H7 (cell line): ENCODE measurements around the gene WIPF3. TPM values are rescaled to one million over a fixed set of nuclear protein-coding genes. Genes with fewer than 3 reads are reported as not detected.

ENCODE experiments used
- DNase-seq: peaks from one replicate; pipeline ENCODE4 v3.0.0; 2012
- H3K27me3 ChIP-seq: 2 replicates; pipeline ENCODE4 v1.6.0; 2011; ENCODE audit warnings: mild to moderate bottlenecking, low read length; ENCODE audit not compliant: control insufficient read depth, insufficient read depth
- H3K36me3 ChIP-seq: replicated peaks from 2 replicates; pipeline ENCODE4 v1.5.1; 2011; ENCODE audit warnings: low read length; ENCODE audit not compliant: control insufficient read depth, insufficient read depth
- H3K4me3 ChIP-seq: 2 replicates; pipeline ENCODE4 v1.5.1; 2011; ENCODE audit warnings: low read depth, mild to moderate bottlenecking, control low read depth, low read length, moderate library complexity; ENCODE audit not compliant: insufficient read depth
- total RNA-seq: library from RNA; depleted of rRNA; stranded (reverse); fragments of >200 nt; shearing (Covaris generic); gene quantifications from 2 replicates; pipeline ENCODE4 v1.2.3, GENCODE V29; 2014

The WIPF3 gene
- total RNA-seq, 1 experiment from 2014 or later, result 1.4 TPM

DNA sequence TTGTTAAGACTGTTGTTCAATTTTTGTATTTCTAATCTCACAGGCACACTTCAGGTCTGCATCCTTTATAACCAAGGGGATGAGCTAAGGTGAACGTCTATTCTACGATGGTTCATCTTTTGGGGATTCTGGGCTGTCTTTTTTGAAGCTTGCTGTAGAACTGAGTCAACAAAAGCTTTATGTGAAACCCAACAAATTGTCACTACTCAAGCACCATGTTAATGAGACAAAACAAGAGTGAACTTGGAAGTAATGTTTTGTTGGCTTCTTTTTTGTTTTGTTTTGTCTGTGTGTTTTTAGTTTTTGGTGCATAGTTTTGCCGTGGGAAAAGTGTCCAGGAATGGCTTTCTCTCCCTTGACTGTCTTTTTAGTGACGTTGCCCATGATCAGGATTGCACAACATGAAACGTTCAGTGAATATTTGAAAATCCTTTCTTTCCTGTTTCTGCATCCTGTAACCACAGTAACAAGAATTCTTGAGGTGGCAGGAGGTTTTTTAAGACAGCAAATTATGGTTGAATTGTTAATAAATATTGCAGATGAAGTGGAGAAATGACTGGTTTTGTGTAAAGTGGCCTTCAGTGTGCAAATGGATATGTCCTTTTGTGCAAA, 65.6 kb downstream of the WIPF3 start:
- Histone ChIP-seq H3K36me3 (no peaks in the 10 kb centered on the region), H3K27me3 (no peaks in the 10 kb centered on the region), H3K4me3 (no peak overlapping the region)
- DNase-seq, result no peak

DNA sequence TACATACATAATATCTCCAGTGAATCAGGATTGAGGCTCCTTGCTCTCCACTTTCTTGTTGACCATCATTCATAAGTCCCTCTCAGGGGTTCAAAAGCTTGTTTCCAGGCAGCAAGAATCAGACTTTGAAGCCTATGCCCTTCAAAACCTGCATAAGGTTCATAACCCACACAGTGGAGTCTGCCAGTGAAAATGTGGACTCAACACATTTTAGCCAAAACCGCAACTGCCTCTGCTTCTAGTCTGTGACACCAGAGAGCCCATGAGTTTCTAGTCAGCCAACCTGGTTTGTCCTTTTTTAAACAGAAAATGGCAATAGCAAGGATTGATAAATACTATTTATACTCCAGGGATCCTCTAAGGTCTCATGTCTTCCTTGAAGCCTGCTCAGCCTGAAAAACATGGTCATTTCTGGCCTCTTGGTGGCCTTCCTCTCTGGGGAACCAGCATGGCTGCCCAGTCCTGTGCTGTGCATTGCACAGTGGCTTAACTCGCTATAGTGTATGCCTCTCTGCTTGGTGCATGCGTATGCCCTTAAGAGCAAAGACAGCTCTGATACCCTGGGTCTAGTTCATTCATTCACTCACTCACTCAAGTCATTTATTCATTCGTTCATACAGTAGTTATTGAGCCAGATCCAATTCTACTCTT, 67.5 kb downstream of the WIPF3 start:
- Histone ChIP-seq H3K36me3 (no peaks in the 10 kb centered on the region), H3K4me3 (no peak overlapping the region), H3K27me3 (no peaks in the 10 kb centered on the region)
- DNase-seq, result no peak

DNA sequence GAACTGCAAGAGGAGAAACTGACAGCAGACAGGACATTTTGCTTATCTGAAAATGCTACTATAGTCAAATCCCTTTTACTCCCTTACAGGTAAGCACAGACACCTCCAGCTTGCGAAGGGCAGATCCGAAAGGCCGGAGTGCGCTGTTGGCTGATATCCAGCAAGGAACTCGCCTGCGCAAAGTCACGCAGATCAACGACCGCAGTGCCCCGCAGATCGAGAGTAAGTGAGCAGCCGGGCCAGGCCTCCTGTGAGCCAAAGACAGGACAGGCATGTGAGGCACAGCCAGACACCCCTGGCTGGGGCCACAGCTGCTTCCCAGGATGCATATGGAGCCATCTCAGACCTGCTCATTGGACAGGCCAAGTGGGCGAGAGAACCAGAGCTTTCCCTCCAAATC, 69.4 kb downstream of the WIPF3 start:
- Histone ChIP-seq H3K36me3 (no peaks in the 10 kb centered on the region), H3K27me3 (no peaks in the 10 kb centered on the region), H3K4me3 (no peak overlapping the region)
- DNase-seq, result no peak

DNA sequence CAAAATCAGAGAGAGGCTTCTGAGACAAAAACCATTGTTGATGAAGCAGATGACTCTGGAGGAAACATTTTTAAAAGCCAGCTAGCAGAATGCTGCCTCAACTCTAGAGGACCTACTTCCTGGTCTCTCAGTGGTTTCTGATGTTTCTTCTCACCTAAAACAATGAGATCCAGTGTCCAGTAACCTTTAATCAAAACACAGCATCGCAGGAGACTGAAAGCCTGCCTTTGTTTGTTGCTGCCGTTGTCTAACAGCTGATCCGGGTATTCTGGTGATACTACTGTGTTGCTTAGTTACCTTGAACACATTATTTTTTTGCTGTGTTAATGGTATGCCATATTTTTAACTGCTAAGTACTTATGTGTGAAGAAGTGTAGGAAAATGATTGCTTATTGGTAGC, 70.9 kb downstream of the WIPF3 start:
- Histone ChIP-seq H3K27me3 (no peaks in the 10 kb centered on the region), H3K4me3 (no peak overlapping the region), H3K36me3 (no peaks in the 10 kb centered on the region)
- DNase-seq, result no peak

DNA sequence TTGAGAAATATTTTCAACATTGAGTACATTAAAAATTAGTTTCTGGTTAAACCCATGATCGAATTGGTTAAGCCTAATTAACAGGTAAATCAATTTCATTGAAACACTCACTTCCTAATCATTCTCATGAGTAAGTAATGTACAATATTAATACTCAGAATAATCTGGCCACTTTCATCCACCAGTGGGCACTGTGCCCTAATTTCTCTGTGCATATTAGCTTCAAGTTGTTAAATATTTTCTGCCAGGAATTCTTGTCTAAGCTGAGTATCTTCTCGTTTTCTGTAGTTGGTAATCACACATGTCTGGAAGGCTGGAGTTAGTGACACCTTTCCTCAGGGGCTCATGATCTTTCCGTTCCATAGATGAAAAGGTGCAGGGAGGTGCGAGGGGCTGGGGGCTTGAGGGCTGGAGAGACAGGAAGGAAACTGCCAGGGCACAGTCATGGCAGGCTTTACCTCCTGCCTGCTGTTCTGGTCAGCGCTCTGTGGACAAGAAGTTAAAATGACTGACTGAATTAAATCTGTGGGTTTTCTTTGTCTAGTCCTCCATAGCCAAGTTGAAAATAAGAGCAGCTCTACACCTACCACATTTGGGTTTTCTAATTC, 71.9 kb downstream of the WIPF3 start:
- Histone ChIP-seq H3K27me3 (no peaks in the 10 kb centered on the region), H3K4me3 (no peak overlapping the region), H3K36me3 (no peaks in the 10 kb centered on the region)
- no peak for DNase-seq

DNA sequence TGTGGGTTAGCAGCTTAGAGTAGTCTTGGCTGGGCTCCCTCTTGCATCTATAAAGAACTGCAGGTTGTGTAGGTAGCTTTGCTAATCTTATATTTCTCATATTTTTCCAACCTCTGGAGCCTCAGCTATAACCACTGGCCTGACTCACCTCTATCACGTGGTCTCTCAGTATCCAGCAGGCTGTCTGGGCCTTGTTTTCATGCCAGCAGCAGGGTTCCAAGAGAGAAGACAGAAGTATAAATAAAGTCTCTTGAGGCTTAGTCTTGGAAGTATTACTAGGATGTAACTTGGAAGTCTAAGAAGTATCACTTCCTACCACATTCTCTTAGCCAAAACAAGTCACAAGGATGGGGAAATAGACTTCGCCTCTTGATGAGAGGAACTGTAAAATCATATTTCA, 73.3 kb downstream of the WIPF3 start:
- H3K4me3 ChIP-seq, result no peak overlapping the region
- DNase-seq, result no peak
- no peaks in the 10 kb centered on the region for H3K36me3 ChIP-seq

DNA sequence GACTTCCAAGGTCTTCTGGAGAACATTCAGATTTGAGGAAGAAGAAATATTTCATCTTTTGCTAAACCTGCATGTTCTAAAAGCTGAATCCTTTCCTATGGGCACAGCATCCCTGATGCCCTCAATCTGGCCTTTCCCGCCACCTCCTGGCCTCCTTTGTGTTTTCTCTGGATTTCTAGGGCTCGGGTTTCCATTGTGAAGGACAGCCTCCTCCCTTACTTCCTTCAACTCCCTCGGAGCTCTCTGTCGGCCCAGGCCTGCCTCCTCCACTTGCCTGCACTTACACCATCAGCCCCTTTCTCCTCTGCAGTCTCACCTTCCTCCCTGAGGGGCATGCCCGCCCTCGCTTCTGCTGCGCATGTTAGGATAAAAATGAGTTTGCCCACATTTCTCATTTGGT, 75.4 kb downstream of the WIPF3 start:
- no peaks in the 10 kb centered on the region; the same call in 1 of the 2 replicates for H3K27me3 ChIP-seq
- no peak overlapping the region for H3K4me3 ChIP-seq
- no peaks in the 10 kb centered on the region for H3K36me3 ChIP-seq
- peak; percentile 76 for DNase-seq

More for the DNA sequence above, 73.3 kb downstream of the WIPF3 start:
- no peaks in the 10 kb centered on the region; the same call in 1 of the 2 replicates for H3K27me3 ChIP-seq

DNA sequence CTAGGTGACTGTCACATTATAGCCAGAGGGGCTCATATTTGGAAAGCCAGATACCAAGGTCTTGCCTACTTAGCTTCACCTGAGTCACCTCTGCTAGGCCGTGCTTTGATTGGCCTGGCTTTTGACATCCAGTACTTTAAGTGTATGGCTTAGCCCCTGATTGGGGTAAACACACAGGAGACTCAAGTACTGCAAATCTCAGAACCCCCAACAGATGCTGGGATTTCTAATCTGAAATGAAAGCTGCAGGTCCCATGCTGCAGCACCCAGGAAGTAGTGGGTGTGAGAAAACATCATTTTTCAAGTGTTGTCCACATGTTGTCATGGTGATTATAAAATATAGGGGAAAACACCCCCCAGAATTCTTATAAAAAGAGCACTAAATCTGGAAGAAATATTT, 76.2 kb downstream of the WIPF3 start:
- Histone ChIP-seq H3K36me3 (no peaks in the 10 kb centered on the region), H3K4me3 (no peak overlapping the region), H3K27me3 (no peaks in the 10 kb centered on the region; the same call in 1 of the 2 replicates)
- no peak for DNase-seq

DNA sequence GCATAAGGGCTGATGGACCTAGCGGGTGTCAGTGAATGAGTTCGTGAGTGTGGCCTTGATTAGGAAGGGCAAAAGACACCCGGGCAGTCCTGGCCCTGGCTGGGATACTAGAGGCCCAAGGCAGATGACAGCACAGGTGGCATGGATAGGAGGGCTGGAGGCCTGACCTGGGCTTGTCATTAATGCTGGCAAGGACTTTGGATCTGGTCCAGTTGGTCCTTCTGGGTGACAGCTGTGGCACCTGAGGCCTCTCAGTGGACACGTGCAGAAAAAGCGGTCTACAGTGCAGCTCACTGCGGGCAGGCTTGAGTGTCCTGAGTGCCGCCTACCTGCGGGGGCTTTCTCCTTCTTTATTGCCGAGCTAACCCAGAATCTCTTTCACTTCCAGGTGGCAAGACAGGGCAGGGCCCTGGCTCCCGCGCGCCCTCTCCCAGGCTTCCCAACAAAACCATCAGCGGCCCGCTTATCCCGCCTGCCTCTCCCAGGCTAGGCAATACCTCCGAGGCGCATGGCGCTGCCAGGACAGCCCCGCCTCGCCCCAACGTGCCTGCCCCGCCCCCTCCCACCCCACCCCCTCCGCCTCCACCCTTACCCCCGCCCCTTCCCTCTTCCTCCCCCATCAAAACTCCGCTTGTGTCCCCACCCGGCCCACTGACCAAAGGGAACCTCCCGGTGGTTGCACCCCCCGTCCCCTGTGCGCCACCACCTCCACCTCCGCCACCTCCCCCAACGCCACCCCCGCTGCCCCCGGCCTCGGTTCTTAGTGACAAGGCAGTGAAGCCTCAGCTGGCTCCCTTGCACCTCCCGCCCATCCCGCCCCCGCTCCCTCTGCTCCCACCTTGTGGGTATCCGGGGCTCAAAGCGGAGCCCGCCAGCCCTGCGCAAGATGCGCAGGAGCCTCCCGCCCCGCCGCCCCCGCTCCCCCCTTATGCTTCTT, 77.4 kb downstream of the WIPF3 start:
- Histone ChIP-seq H3K27me3 (no peaks in the 10 kb centered on the region; the same call in 1 of the 2 replicates), H3K36me3 (no peaks in the 10 kb centered on the region), H3K4me3 (peak overlapping the region; percentile 30)
- DNase-seq, result peak; percentile 95

DNA sequence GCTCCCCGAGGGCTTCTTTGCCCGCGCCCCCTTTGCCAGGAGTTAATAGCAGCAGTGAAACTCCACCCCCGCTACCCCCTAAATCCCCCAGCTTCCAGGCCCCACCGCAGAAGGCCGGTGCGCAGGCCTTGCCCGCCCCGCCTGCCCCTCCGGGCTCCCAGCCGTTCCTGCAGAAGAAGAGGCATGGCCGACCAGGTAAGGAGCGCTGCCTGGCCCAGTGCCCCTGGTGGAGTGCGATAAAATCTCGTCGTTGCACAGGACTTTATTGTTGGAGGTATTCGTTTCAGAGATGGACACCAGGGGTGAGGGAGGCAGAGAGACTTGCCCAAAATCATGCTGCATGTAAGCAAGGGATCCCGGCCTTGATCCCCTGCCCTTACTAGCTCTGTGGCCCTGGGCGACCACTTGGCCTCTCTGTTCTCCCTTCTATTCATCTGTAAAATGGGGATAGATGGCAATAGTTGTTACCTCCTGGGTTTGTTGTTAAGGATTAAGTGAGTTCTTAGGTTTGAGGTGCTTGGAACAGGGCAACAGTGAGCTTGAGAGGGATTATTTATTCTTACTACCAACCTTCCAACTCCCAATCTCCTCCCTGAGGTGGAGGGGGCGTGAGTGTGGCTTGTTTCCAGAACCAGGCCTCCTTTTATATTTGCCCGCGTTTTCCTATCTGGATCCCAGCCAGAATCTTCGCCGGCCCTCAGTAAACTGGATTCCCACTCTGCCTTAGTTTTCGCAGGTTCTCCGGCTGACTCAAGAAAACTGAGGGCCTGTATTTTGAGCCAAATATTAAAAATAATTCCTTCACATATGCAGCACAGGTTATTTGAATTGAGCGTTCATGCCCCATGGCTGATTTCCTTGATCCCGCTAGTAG, 78.3 kb downstream of the WIPF3 start:
- no peak for DNase-seq
- H3K27me3 ChIP-seq, result no peaks in the 10 kb centered on the region; the same call in 1 of the 2 replicates
- peak overlapping the region; percentile 30 for H3K4me3 ChIP-seq
- no peaks in the 10 kb centered on the region for H3K36me3 ChIP-seq

DNA sequence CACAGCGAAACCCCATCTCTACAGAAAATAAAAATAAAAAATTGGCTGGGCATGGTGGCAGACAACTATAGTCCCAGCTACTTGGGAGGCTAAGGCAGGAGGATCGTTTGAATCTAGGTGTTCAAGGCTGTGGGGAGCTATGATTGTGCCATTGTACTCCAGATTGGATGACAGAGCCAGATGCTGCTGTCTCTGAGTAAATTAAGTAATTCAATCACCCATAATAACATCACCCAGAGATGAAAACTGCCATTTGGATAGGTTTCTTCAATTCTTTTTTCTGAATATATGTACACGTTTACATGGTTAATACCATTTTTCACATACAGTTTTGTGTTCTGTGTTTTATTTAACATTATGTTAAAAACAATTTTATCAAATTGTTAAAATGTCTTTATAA, 79.3 kb downstream of the WIPF3 start:
- no peak overlapping the region for H3K4me3 ChIP-seq
- no peaks in the 10 kb centered on the region; the same call in 1 of the 2 replicates for H3K27me3 ChIP-seq
- H3K36me3 ChIP-seq, result peaks cover 1% of the 10 kb centered on the region; the same call in 1 of the 2 replicates
- DNase-seq, result no peak

DNA sequence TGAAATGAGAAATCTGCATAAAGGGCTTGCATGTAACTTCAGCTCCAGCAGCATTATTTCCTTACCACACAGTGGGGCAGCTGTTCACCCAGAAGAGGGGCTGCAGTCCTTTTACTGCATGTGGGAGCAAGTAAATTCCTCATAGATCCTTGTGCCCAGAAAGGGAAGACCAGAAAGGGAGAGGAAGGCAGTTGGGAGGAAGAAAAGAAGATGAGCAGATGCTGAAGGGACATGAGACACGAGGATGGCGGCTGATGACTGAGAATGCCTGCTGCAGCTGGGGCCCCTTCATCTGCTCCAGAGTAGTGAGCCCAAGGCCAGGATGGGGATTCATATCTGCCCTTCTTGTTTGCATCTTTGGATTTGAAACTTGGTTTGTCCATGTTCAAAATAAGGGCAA, 80.5 kb downstream of the WIPF3 start:
- no peaks in the 10 kb centered on the region; the same call in 1 of the 2 replicates for H3K27me3 ChIP-seq
- peaks cover 1% of the 10 kb centered on the region for H3K36me3 ChIP-seq
- no peak overlapping the region for H3K4me3 ChIP-seq
- DNase-seq, result no peak

DNA sequence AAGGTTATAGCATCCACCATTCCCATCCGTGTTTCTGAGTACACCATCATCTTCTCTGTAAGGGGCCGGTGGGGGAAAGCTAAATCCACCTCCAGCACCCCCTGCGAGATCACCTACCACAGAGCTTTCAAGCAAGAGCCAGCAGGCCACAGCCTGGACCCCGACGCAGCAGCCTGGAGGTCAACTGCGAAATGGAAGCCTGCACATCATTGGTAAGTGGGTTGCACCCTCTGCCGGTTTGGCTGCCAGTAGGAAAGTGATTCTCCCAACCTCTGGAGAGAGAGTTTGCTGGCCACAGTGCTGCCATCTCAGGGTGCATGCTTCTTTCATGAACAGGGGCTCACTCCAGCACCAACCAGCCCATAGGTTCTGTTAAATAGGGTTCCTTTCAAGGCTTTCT, 81.7 kb downstream of the WIPF3 start:
- H3K36me3 ChIP-seq, result peaks cover 1% of the 10 kb centered on the region
- no peak for DNase-seq
- no peak overlapping the region for H3K4me3 ChIP-seq
- no peaks in the 10 kb centered on the region; the same call in 1 of the 2 replicates for H3K27me3 ChIP-seq
